PC-9 (cell line): Measurements from ENCODE around the gene DDIT4. TPM values are rescaled to one million over a fixed set of nuclear protein-coding genes. Genes with fewer than 3 reads are reported as not detected.

Experiments
- BruUV-seq: library from RNA; stranded (reverse); fragments of 400-500 nt; replicated peaks from 2 replicates; lab custom pipeline; 2021; lab: Mats Ljungman, UMichigan
- CTCF ChIA-PET: fragments of 300-600 bp; sonication (Branson Sonifier 250); formaldehyde crosslinking; loops from one replicate; lab custom pipeline; 2022; ENCODE audit warnings: antibody characterized with exemption; lab: Charles Lee
- POLR2A ChIA-PET: fragments of 300-600 bp; sonication (Branson Sonifier 250); formaldehyde crosslinking; loops from one replicate; lab custom pipeline; 2022; ENCODE audit warnings: antibody characterized with exemption; ENCODE audit not compliant: unreplicated experiment; lab: Charles Lee
- DNase-seq, 2 experiments: peaks; one replicate each; pipeline versions ENCODE4 v3.0.0 to v3.0.0-alpha.2; 2015 to 2022; ENCODE audit warnings: mixed read lengths in 1 of 2
- H2AFZ ChIP-seq: fragments of 200-600 bp; sonication (generic); 2 replicates; pipeline ENCODE4 v1.8.1; 2017; ENCODE audit warnings: antibody characterized with exemption
- H3F3A ChIP-seq: fragments of 200-600 bp; sonication (generic); 2 replicates; pipeline ENCODE4 v1.8.1; 2017; ENCODE audit warnings: antibody characterized with exemption, mild to moderate bottlenecking, low read depth; ENCODE audit not compliant: insufficient read depth
- H3K27ac ChIP-seq: fragments of 200-600 bp; sonication (generic); 2 replicates; pipeline ENCODE4 v1.6.1; 2016; ENCODE audit warnings: mixed run types
- H3K27me3 ChIP-seq: fragments of 200-600 bp; sonication (generic); 2 replicates; pipeline ENCODE4 v1.6.1; 2016; ENCODE audit warnings: low read depth, mixed run types; ENCODE audit not compliant: insufficient read depth
- H3K36me3 ChIP-seq: fragments of 200-600 bp; sonication (generic); 2 replicates; pipeline ENCODE4 v1.6.1; 2016; ENCODE audit warnings: low read depth, mixed run types
- H3K4me1 ChIP-seq: fragments of 200-600 bp; sonication (generic); replicated peaks from 2 replicates; pipeline ENCODE4 v1.6.1; 2016; ENCODE audit warnings: mixed run types; ENCODE audit not compliant: insufficient read depth
- H3K4me2 ChIP-seq: fragments of 200-600 bp; sonication (generic); 2 replicates; pipeline ENCODE4 v1.6.1; 2017; ENCODE audit warnings: mixed run types
- H3K4me3 ChIP-seq: fragments of 200-600 bp; sonication (generic); 2 replicates; pipeline ENCODE4 v1.6.1; 2016; ENCODE audit warnings: mixed run types
- H3K79me2 ChIP-seq: fragments of 200-600 bp; sonication (generic); 2 replicates; pipeline ENCODE4 v1.6.1; 2017; ENCODE audit warnings: low read depth, mixed run types
- H3K9me2 ChIP-seq: fragments of 200-600 bp; sonication (generic); 2 replicates; pipeline ENCODE4 v1.8.1; 2017; ENCODE audit warnings: mild to moderate bottlenecking; ENCODE audit not compliant: insufficient read depth
- H3K9me3 ChIP-seq: fragments of 200-600 bp; sonication (generic); 2 replicates; pipeline ENCODE4 v1.8.1; 2016; ENCODE audit warnings: low read depth; ENCODE audit not compliant: insufficient read depth
- H4K20me1 ChIP-seq: fragments of 200-600 bp; sonication (generic); 2 replicates; pipeline ENCODE4 v1.8.1; 2017; ENCODE audit not compliant: insufficient read depth
- EZH2 ChIP-seq: fragments of 200-600 bp; sonication (generic); IDR thresholded peaks from 2 replicates; pipeline ENCODE4 v1.8.0; 2017; ENCODE audit warnings: antibody characterized with exemption, low read depth
- intact Hi-C: fragments of 100-400 bp; cut with micrococcal nuclease; formaldehyde crosslinking; loops from one replicate; pipeline ENCODE4 v1.10.0; 2022; ENCODE audit not compliant: unreplicated experiment
- total RNA-seq: library from RNA; stranded (reverse); gene quantifications from 2 replicates; pipeline ENCODE4 v1.2.3, GENCODE V29; 2021
- TF ChIP-seq, protein P1 (sequence below): fragments of 200-600 bp; sonication (generic); conservative IDR thresholded peaks from 2 replicates; pipeline ENCODE4 v1.6.1; 2017; ENCODE audit warnings: mixed run types, antibody characterized with exemption, mild to moderate bottlenecking, moderate library complexity

DDIT4 gene
- total RNA-seq, 1 experiment from 2014 or later: 212 TPM

- no peaks in the 10 kb centered on the region for H3K79me2 ChIP-seq
- intact Hi-C loops: no loop called here
- H3K9me2 ChIP-seq: no peaks in the 10 kb centered on the region
- H3K9me3 ChIP-seq: no peaks in the 10 kb centered on the region
- H3K36me3 ChIP-seq: no peaks in the 10 kb centered on the region
- POLR2A ChIA-PET: interaction anchor here (0.5 kb wide), 1 partner anchor 92 kb away, joined by 5 read pairs; the partner anchor contains the start of gene ASCC1
- peak overlapping the region; percentile 93 for H3K27ac ChIP-seq
- no TSS peak for BruUV-seq
- DNase-seq: peak; percentile 52 to 83
- no peaks in the 10 kb centered on the region for H3K27me3 ChIP-seq
- H4K20me1 ChIP-seq: no peaks in the 10 kb centered on the region
- CTCF ChIA-PET: interaction anchor here (0.7 to 1.5 kb wide), 2 partner anchors 15 to 21 kb away, joined by 3 to 9 read pairs; no protein-coding TSS in a partner anchor
- TF ChIP-seq EZH2: no peak
- TF ChIP-seq, protein P1, sequence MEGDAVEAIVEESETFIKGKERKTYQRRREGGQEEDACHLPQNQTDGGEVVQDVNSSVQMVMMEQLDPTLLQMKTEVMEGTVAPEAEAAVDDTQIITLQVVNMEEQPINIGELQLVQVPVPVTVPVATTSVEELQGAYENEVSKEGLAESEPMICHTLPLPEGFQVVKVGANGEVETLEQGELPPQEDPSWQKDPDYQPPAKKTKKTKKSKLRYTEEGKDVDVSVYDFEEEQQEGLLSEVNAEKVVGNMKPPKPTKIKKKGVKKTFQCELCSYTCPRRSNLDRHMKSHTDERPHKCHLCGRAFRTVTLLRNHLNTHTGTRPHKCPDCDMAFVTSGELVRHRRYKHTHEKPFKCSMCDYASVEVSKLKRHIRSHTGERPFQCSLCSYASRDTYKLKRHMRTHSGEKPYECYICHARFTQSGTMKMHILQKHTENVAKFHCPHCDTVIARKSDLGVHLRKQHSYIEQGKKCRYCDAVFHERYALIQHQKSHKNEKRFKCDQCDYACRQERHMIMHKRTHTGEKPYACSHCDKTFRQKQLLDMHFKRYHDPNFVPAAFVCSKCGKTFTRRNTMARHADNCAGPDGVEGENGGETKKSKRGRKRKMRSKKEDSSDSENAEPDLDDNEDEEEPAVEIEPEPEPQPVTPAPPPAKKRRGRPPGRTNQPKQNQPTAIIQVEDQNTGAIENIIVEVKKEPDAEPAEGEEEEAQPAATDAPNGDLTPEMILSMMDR: no peak
- H3K4me3 ChIP-seq: no peak overlapping the region
- H3K4me1 ChIP-seq: peaks cover 59% of the 10 kb centered on the region
- H3K4me2 ChIP-seq: peak overlapping the region; percentile 80
- H3F3A ChIP-seq: peaks cover 58% of the 10 kb centered on the region
- peak overlapping the region; percentile 4; the same call in 1 of the 2 replicates for H2AFZ ChIP-seq
These were observed 34.7 kb downstream of the DDIT4 start for GRCh38 chr10:72308320-72308987.

DNA sequence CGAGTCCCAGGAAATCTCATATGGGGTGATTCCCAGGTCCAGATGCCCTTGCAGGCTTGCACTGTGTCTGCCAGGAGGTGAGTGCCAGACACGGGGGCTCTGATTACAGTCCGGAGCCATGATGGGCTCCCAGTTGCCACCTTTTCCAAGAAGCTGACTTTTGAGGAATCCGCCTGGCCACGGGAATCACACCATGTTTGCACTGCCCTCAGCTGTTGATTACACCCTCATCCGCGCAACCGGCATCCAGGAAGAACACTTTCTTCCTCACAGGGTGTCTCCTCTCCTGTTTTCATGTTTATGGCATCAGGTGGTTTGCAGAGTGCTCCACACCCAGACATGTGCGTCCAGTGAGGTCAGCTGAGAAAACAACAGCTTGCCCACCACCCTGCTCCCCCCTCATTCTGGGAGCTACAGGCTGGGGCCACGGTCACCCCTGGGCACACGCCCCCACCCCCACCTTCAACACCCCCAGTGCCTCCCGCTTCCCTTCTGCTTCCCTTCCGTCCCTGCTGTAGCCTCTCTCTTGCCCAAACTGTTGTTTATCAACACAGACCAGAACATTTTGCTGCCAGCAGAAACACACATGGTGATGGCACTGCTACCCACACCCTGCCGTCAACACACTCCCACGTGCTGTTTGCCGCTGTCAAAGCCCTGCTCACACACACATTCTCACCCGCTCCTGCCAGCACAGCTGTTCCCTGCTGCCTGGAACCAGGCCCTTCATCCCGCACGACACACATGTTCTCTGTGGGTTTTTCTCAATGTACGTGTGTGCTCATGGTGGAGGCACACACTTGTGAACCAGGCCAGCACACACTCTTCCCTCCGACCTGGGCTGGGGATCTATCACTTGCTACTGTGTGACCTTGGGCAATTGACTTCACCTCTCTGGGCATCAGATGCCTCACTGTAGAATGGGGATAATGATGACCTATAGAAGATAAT is 35.8 kb downstream of the DDIT4 start:
- Histone ChIP-seq H3K9me3 (no peaks in the 10 kb centered on the region), H3K27ac (peak overlapping the region; percentile 93), H3K9me2 (no peaks in the 10 kb centered on the region)

More for the DNA sequence above, 35.8 kb downstream of the DDIT4 start:
- H3K27me3 ChIP-seq: no peaks in the 10 kb centered on the region
- DNase-seq: no peak
- no peaks in the 10 kb centered on the region for H4K20me1 ChIP-seq
- TF ChIP-seq, protein P1: no peak
- peak overlapping the region; percentile 80 for H3K4me2 ChIP-seq
- H3K36me3 ChIP-seq: no peaks in the 10 kb centered on the region
- peaks cover 67% of the 10 kb centered on the region for H3K4me1 ChIP-seq
- CTCF ChIA-PET: interaction anchor here (0.7 to 1.5 kb wide), 2 partner anchors 14 to 20 kb away, joined by 3 to 9 read pairs; no protein-coding TSS in a partner anchor
- H3F3A ChIP-seq: peaks cover 66% of the 10 kb centered on the region
- 0 out of 2 replicates have a peak overlapping the region, but pooled peaks have one; percentile 7 for H3K4me3 ChIP-seq
- POLR2A ChIA-PET: interaction anchor here (0.6 kb wide), 1 partner anchor 12 kb away, joined by 34 read pairs; no protein-coding TSS in a partner anchor
- intact Hi-C loops: loop anchor here (1.0 kb wide), 1 partner anchor 11 kb away; no protein-coding TSS in a partner anchor
- H3K79me2 ChIP-seq: no peaks in the 10 kb centered on the region
- BruUV-seq: no TSS peak
- no peak overlapping the region for H2AFZ ChIP-seq
